ENCODE measurements around the gene EHD4.

DNA sequence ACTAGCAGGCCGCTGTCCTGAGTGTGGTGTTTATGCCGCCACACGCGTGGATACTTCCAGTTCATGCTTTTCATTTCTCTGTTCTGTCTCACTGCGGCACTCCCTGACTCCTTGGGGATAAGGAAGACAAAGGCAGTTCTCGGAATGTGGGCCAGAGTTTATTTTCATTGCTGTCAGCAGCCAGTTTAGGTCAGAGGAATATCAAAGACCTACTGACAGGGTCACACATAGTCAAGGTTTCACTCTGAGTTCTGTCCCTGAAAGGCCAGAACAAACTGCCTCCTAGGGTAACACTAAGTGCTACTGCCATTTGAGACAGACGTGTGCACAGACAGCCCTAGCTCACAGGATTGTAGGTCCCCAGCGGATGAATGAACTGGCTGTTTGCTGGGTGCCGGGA is 51.2 kb downstream of the EHD4 start:
- TF ChIP-seq POLR2AphosphoS5 (IDR thresholded peaks at IDR 0.05; ENCODE audit: low read depth, low read length) (no peak), POLR2A (IDR thresholded peaks at IDR 0.05; ENCODE audit: low read depth, low read length) (0 out of 2 replicates have a peak, but pooled peaks have one; percentile 8)

Data from GM12892 (cell line).